Upper lobe of left lung (tissue), 6 donors: ENCODE data around the gene CDH13. TPM values are rescaled to one million over a fixed set of nuclear protein-coding genes. Genes with fewer than 3 reads are reported as not detected.

ENCODE experiments used
- ATAC-seq, 2 donors: fragments of 200-7000 bp; cut with Tn5 transposase; one replicate each; pipeline ENCODE4 v1.9.1; 2022; ENCODE audit warnings: mild to moderate bottlenecking in 2 of 2, moderate library complexity in 2 of 2; ENCODE audit not compliant: low FRiP score in 2 of 2
- DNase-seq, 2 donors: peaks; one replicate each; pipeline ENCODE4 v3.0.0-alpha.2; 2019 to 2020
- H3K27ac ChIP-seq, 4 donors: fragments of 200-600 bp; sonication (generic); one replicate each; pipeline ENCODE4 v1.5.1; 2016 to 2019
- H3K27me3 ChIP-seq, 4 donors: fragments of 200-600 bp; sonication (generic); one replicate each; pipeline ENCODE4 v1.5.1; 2017 to 2019
- H3K36me3 ChIP-seq, 4 donors: fragments of 200-600 bp; sonication (generic); one replicate each; pipeline ENCODE4 v1.5.1; 2016 to 2019
- H3K4me1 ChIP-seq, 4 donors: fragments of 200-600 bp; sonication (generic); one replicate each; pipeline ENCODE4 v1.5.1; 2018 to 2019
- H3K4me3 ChIP-seq, 4 donors: fragments of 200-600 bp; sonication (generic); one replicate each; pipeline ENCODE4 v1.5.1; 2017 to 2019; ENCODE audit warnings: mild to moderate bottlenecking in 2 of 4, moderate library complexity in 1 of 4
- H3K9me3 ChIP-seq, 4 donors: fragments of 200-600 bp; sonication (generic); one replicate each; pipeline ENCODE4 v1.5.1; 2018 to 2019
- EP300 ChIP-seq, 4 donors: sonication (generic); formaldehyde crosslinking; IDR thresholded peaks; one replicate each; pipeline ENCODE4 v1.5.1; 2017; ENCODE audit warnings: antibody characterized with exemption in 4 of 4, control low read depth in 2 of 4
- POLR2A ChIP-seq, 4 donors: fragments of 450-650 bp; IDR thresholded peaks; one replicate each; pipeline ENCODE4 v1.5.1; 2016 to 2017; ENCODE audit warnings: antibody characterized with exemption in 4 of 4, mild to moderate bottlenecking in 2 of 4
- POLR2AphosphoS5 ChIP-seq, 2 donors: sonication (generic); formaldehyde crosslinking; IDR thresholded peaks; one replicate each; pipeline ENCODE4 v1.5.1; 2017; ENCODE audit warnings: antibody characterized with exemption in 2 of 2
- WGBS, 2 donors: methylation state at CpG; one replicate each; pipeline ENCODE4 v1.1.5; 2017 to 2018; 5-methylcytosine and 5-hydroxymethylcytosine counted together
- total RNA-seq, 6 donors: library from RNA; depleted of rRNA in 4 of 6; stranded (reverse); fragments of >200 nt in 4 of 6; gene quantifications; one replicate each; pipeline versions ENCODE4 v1.1.0 to v1.2.1, GENCODE V29; 2016 to 2021
- TF ChIP-seq, protein P1 (sequence below), 6 experiments: fragments of 450-650 bp in 4 of 6; fragments of 200-600 bp in 2 of 6; sonication (generic) in 2 of 6; IDR thresholded peaks; one replicate each; pipeline ENCODE4 v1.5.1; 2016 to 2019; ENCODE audit warnings: antibody characterized with exemption in 6 of 6
- donor health status: DM: no; HTN: no; CAD: no; lungs with moderate emphysema.
- donor health status: DM: no; HTN: yes; CAD: no; lungs with severe emphysema.

Gene CDH13
- total RNA-seq, 6 donors from 2014 or later = 11.3 to 39.8 (median 19.9) TPM

DNA sequence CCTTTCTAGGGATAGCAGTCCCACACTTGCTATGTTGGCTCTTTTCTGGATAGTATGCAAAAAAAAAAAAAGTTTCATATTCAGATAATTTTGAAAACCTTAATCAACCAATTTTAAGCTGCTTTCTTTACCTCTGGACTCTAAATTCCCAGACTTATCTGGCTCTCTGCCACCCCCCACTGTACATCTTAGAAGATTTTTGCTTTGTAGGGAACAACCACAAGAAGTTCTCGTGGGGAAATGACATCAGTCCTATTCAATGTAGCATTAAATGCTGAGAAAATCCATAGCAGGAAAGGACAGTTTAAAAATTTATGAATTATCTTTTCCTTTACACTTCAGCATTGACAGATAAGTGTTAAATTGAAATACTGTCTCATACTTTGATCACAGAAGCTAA is 618.3 kb downstream of the CDH13 start:
- Histone ChIP-seq H3K27me3 (no peaks in the 10 kb centered on the region), H3K36me3 (no peaks in the 10 kb centered on the region), H3K4me1 (no peaks in the 10 kb centered on the region), H3K27ac (no peak overlapping the region), H3K4me3 (no peak overlapping the region), H3K9me3 (no peaks in the 10 kb centered on the region)
- WGBS, 2 donors = 57 to 64% methylated on average over 1 of the region's 1 CpG
- TF ChIP-seq POLR2AphosphoS5 (IDR thresholded peaks at IDR 0.05) (no peak), POLR2A (IDR thresholded peaks at IDR 0.05) (no peak), EP300 (IDR thresholded peaks at IDR 0.05) (no peak)
- TF ChIP-seq, protein P1, sequence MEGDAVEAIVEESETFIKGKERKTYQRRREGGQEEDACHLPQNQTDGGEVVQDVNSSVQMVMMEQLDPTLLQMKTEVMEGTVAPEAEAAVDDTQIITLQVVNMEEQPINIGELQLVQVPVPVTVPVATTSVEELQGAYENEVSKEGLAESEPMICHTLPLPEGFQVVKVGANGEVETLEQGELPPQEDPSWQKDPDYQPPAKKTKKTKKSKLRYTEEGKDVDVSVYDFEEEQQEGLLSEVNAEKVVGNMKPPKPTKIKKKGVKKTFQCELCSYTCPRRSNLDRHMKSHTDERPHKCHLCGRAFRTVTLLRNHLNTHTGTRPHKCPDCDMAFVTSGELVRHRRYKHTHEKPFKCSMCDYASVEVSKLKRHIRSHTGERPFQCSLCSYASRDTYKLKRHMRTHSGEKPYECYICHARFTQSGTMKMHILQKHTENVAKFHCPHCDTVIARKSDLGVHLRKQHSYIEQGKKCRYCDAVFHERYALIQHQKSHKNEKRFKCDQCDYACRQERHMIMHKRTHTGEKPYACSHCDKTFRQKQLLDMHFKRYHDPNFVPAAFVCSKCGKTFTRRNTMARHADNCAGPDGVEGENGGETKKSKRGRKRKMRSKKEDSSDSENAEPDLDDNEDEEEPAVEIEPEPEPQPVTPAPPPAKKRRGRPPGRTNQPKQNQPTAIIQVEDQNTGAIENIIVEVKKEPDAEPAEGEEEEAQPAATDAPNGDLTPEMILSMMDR (IDR thresholded peaks at IDR 0.05) = no peak
- no peak for DNase-seq
- no peak for ATAC-seq

DNA sequence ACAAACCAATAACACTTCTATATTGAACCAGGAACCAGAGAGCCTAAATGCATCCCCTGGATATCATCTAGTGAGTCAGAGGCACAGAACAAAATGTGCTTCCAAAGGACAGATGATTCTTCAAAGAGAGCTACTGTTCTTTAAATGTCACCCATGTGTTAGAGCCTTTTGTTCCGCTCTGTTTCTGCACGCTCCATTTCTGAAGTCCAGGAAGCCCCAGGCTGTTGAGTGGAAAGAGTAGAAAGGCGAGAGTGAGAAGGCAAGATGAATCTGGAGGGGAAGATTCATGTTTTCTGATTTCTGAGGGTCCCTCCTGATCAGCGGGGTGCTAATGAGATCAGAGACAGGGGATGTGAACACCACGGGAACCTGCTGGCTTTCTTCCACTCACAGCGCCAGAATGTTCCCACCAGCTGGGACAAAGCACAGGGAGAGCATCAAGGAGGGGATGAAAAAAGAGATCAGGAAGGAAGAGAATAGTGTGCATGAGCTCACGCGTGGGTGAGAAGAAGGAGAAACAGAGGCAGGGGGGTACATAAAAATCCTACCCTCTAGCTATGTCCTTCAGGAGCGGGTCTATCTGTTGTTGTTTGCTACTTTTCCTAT is 621.1 kb downstream of the CDH13 start:
- TF ChIP-seq, protein P1 (IDR thresholded peaks at IDR 0.05) = no peak
- no peak for TF ChIP-seq EP300 (IDR thresholded peaks at IDR 0.05)
- TF ChIP-seq POLR2A (IDR thresholded peaks at IDR 0.05) = no peak
- TF ChIP-seq POLR2AphosphoS5 (IDR thresholded peaks at IDR 0.05) = no peak
- H3K9me3 ChIP-seq = no peaks in the 10 kb centered on the region
- no peak for DNase-seq
- no peak overlapping the region for H3K4me3 ChIP-seq
- H3K36me3 ChIP-seq = no peaks in the 10 kb centered on the region
- H3K4me1 ChIP-seq = no peaks in the 10 kb centered on the region
- H3K27ac ChIP-seq = no peak overlapping the region
- no peak for ATAC-seq
- 74 to 76% methylated on average over 9 of the region's 9 CpGs for WGBS, 2 donors
- H3K27me3 ChIP-seq = no peaks in the 10 kb centered on the region

DNA sequence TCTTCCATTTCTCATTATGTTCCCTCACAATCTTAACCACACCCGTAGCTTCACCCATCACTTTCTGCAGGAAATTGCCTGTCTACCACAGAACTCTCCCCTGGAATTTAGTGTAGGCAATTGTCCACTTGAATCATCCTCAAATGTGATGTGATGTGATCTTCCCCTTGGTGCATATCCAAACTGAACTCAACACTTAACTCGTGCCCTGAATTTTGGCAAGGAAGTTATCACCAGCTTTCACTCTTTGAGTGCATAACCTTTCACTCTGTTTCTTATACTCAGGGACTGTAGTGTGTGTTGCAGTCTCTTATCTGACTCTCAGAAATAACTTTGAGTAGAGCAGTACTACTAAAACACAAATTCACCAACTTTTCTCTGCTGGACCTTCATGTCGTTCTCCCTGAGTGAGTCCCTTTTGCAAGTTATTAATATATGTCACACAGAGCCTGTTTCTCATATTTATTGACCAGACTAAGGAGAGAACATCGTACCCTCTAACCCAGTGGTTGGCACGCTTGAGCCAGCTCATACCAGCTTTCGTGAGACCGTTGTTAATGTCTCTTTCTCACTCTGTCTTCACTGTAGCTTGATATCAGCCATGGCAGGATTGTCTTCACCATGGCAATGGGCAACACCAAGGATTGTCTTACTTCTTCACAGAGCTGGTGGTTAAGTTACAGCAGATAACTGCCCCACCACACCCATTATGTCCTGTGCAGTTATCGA is 622.1 kb downstream of the CDH13 start:
- Histone ChIP-seq H3K27me3 (no peaks in the 10 kb centered on the region), H3K4me1 (no peaks in the 10 kb centered on the region), H3K4me3 (no peak overlapping the region), H3K36me3 (no peaks in the 10 kb centered on the region), H3K27ac (no peak overlapping the region), H3K9me3 (no peaks in the 10 kb centered on the region)
- no peak for DNase-seq
- no peak for ATAC-seq
- 71 to 73% methylated on average over 8 of the region's 8 CpGs for WGBS, 2 donors
- TF ChIP-seq POLR2A (IDR thresholded peaks at IDR 0.05) (no peak), EP300 (IDR thresholded peaks at IDR 0.05) (no peak), POLR2AphosphoS5 (IDR thresholded peaks at IDR 0.05) (no peak)
- TF ChIP-seq, protein P1 (IDR thresholded peaks at IDR 0.05) = no peak

DNA sequence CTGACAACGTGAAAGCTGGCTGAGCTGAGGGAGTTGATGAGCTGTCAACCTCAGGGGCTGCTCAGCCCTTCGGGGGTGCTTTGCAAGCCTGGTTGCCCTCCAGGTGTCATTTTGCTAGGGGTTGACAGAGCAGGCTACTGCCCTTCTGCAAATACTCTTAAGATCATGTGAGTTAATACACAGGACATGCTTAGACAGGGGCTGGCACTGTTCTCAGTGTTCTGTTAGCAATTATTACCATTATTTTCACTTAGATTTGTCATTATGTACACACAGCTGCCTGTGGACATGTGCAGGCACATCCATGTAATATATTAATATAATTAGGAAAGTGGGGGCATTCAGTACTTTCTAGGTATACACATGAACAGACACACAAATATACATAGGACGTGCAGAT is 626.8 kb downstream of the CDH13 start:
- Histone ChIP-seq H3K27ac (no peak overlapping the region), H3K4me3 (no peak overlapping the region), H3K36me3 (no peaks in the 10 kb centered on the region), H3K27me3 (no peaks in the 10 kb centered on the region), H3K4me1 (no peaks in the 10 kb centered on the region), H3K9me3 (no peaks in the 10 kb centered on the region)
- 52 to 61% methylated on average over 2 to 3 of the region's 3 CpGs for WGBS, 2 donors
- TF ChIP-seq POLR2A (IDR thresholded peaks at IDR 0.05) (no peak), POLR2AphosphoS5 (IDR thresholded peaks at IDR 0.05) (no peak), EP300 (IDR thresholded peaks at IDR 0.05) (no peak)
- TF ChIP-seq, protein P1 (IDR thresholded peaks at IDR 0.05) = no peak
- no peak for DNase-seq
- ATAC-seq = no peak
